Gastrocnemius medialis (tissue), 4 donors: ENCODE measurements around the gene DOCK10. TPM values are rescaled to one million over a fixed set of nuclear protein-coding genes. Genes with fewer than 3 reads are reported as not detected.

Source experiments
- ATAC-seq, 2 donors: fragments of 150-250 bp; one replicate each; pipeline ENCODE4 v1.9.1; 2016
- DNase-seq, 2 donors: peaks; one replicate each; pipeline ENCODE4 v3.0.0-alpha.2; 2019
- H3K27ac ChIP-seq, 4 donors: fragments of 200-600 bp; sonication (generic); 1 replicate in 1 of 4; 2 replicates in 3 of 4; pipeline ENCODE4 v1.5.1; 2016 to 2018; ENCODE audit warnings: mild to moderate bottlenecking in 2 of 4, moderate library complexity in 1 of 4
- H3K27me3 ChIP-seq, 3 donors: fragments of 200-600 bp; sonication (generic) in 2 of 3; 1 replicate in 1 of 3; 2 replicates in 2 of 3; pipeline versions ENCODE4 v1.5.1 to v1.6.0; 2016 to 2019; ENCODE audit warnings: mild to moderate bottlenecking in 1 of 3, moderate library complexity in 1 of 3
- H3K36me3 ChIP-seq, 2 donors: fragments of 200-600 bp; sonication (generic) in 1 of 2; one replicate each; pipeline ENCODE4 v1.5.1; 2017 to 2018
- H3K4me1 ChIP-seq, 2 donors: fragments of 200-600 bp; sonication (generic) in 1 of 2; one replicate each; pipeline ENCODE4 v1.5.1; 2016 to 2017; ENCODE audit warnings: mild to moderate bottlenecking in 2 of 2
- H3K4me3 ChIP-seq, 4 donors: fragments of 200-600 bp; sonication (generic) in 3 of 4; 1 replicate in 1 of 4; 2 replicates in 3 of 4; pipeline ENCODE4 v1.5.1; 2016 to 2019; ENCODE audit warnings: mild to moderate bottlenecking in 2 of 4
- H3K9me3 ChIP-seq, 3 donors: fragments of 200-600 bp; sonication (generic) in 2 of 3; 1 replicate in 1 of 3; 2 replicates in 2 of 3; pipeline ENCODE4 v1.5.1; 2016 to 2019
- CTCF ChIP-seq, 5 experiments: fragments of 450-650 bp in 3 of 5; fragments of 200-600 bp in 2 of 5; sonication (generic) in 2 of 5; IDR thresholded peaks in 4 of 5; conservative IDR thresholded peaks in 1 of 5; 1 replicate in 4 of 5; 2 replicates in 1 of 5; pipeline ENCODE4 v1.5.1; 2016 to 2019; ENCODE audit warnings: antibody characterized with exemption in 5 of 5, mild to moderate bottlenecking in 3 of 5, moderate library complexity in 3 of 5
- POLR2A ChIP-seq, 2 donors: fragments of 450-650 bp; IDR thresholded peaks; one replicate each; pipeline ENCODE4 v1.6.1; 2017; ENCODE audit warnings: antibody characterized with exemption in 2 of 2, mild to moderate bottlenecking in 2 of 2, moderate library complexity in 2 of 2
- in situ Hi-C, 4 donors: fragments of 200-750 bp; cut with MboI; loops; one replicate each; pipeline versions ENCODE4 v1.15.0 to v1.8.0; 2017; ENCODE audit warnings: low sequenced_read_pairs in 4 of 4
- intact Hi-C: fragments of 100-400 bp; cut with DNase I; formaldehyde crosslinking; loops from one replicate; pipeline ENCODE4 v1.15.1; 2023; ENCODE audit warnings: low total_unique reads
- total RNA-seq, 4 donors: library from RNA; depleted of rRNA; stranded (reverse); fragments of >200 nt; gene quantifications; one replicate each; pipeline versions ENCODE4 v1.1.0 to v1.2.3, GENCODE V29; 2016

DOCK10 gene
- total RNA-seq, 4 donors from 2014 or later: 0.97 to 1.9 (median 1.4) TPM

GRCh38 chr2:225073198-225073597 is 30.9 kb upstream of the DOCK10 start:
- H3K27ac ChIP-seq: no peak overlapping the region
- no peak for DNase-seq
- TF ChIP-seq CTCF (IDR thresholded peaks at IDR 0.05 in 4 of 5, conservative IDR thresholded peaks at IDR 0.05 in 1 of 5): no peak
- TF ChIP-seq POLR2A (IDR thresholded peaks at IDR 0.05): no peak
- no peaks in the 10 kb centered on the region for H3K27me3 ChIP-seq
- H3K9me3 ChIP-seq: no peaks in the 10 kb centered on the region
- in situ Hi-C loops (no loop called here), intact Hi-C loops (no loop called here)
- H3K36me3 ChIP-seq: no peaks in the 10 kb centered on the region
- no peaks in the 10 kb centered on the region for H3K4me1 ChIP-seq
- ATAC-seq: no peak
- H3K4me3 ChIP-seq: no peak overlapping the region

- no peak for TF ChIP-seq POLR2A (IDR thresholded peaks at IDR 0.05)
- no peak for TF ChIP-seq CTCF (IDR thresholded peaks at IDR 0.05 in 4 of 5, conservative IDR thresholded peaks at IDR 0.05 in 1 of 5)
- no peak for ATAC-seq
- Histone ChIP-seq H3K27me3 (no peaks in the 10 kb centered on the region), H3K9me3 (no peaks in the 10 kb centered on the region), H3K36me3 (no peaks in the 10 kb centered on the region), H3K4me1 (no peaks in the 10 kb centered on the region), H3K4me3 (no peak overlapping the region), H3K27ac (no peak overlapping the region)
- intact Hi-C loops (no loop called here), in situ Hi-C loops (no loop called here)
- DNase-seq: no peak
Measured at GRCh38 chr2:225072444-225072843, 30.2 kb upstream of the DOCK10 start.

GRCh38 chr2:225070811-225071210 is 28.5 kb upstream of the DOCK10 start:
- no peaks in the 10 kb centered on the region for H3K9me3 ChIP-seq
- H3K4me3 ChIP-seq: no peak overlapping the region
- TF ChIP-seq CTCF (IDR thresholded peaks at IDR 0.05 in 4 of 5, conservative IDR thresholded peaks at IDR 0.05 in 1 of 5): no peak
- no peak for TF ChIP-seq POLR2A (IDR thresholded peaks at IDR 0.05)
- no peak overlapping the region for H3K27ac ChIP-seq
- intact Hi-C loops (no loop called here), in situ Hi-C loops (no loop called here)
- no peaks in the 10 kb centered on the region for H3K4me1 ChIP-seq
- DNase-seq (no peak), ATAC-seq (no peak)
- no peaks in the 10 kb centered on the region for H3K36me3 ChIP-seq
- H3K27me3 ChIP-seq: no peaks in the 10 kb centered on the region

GRCh38 chr2:225069966-225070365 is 27.7 kb upstream of the DOCK10 start:
- H3K9me3 ChIP-seq: no peaks in the 10 kb centered on the region
- H3K27ac ChIP-seq: no peak overlapping the region
- no peaks in the 10 kb centered on the region for H3K27me3 ChIP-seq
- no peaks in the 10 kb centered on the region for H3K4me1 ChIP-seq
- H3K36me3 ChIP-seq: no peaks in the 10 kb centered on the region
- ATAC-seq: no peak
- no peak for DNase-seq
- no peak overlapping the region for H3K4me3 ChIP-seq
- in situ Hi-C loops (no loop called here), intact Hi-C loops (no loop called here)
- TF ChIP-seq POLR2A (IDR thresholded peaks at IDR 0.05) (no peak), CTCF (IDR thresholded peaks at IDR 0.05 in 4 of 5, conservative IDR thresholded peaks at IDR 0.05 in 1 of 5) (no peak)

GRCh38 chr2:225069477-225069876 is 27.2 kb upstream of the DOCK10 start:
- no peak for ATAC-seq

More at GRCh38 chr2:225069477-225069876, 27.2 kb upstream of the DOCK10 start:
- Histone ChIP-seq H3K4me1 (no peaks in the 10 kb centered on the region), H3K27me3 (no peaks in the 10 kb centered on the region), H3K27ac (no peak overlapping the region), H3K4me3 (no peak overlapping the region), H3K36me3 (no peaks in the 10 kb centered on the region), H3K9me3 (no peaks in the 10 kb centered on the region)
- TF ChIP-seq CTCF (IDR thresholded peaks at IDR 0.05 in 4 of 5, conservative IDR thresholded peaks at IDR 0.05 in 1 of 5) (no peak), POLR2A (IDR thresholded peaks at IDR 0.05) (no peak)
- in situ Hi-C loops: no loop called here
- no peak for DNase-seq
- intact Hi-C loops: no loop called here
